Spleen (tissue), 7 donors: ENCODE results near the gene SLC46A1.

Experiments used
- POLR2A ChIP-seq, 3 donors: fragments of 450-650 bp; IDR thresholded peaks; one replicate each; pipeline ENCODE4 v1.5.1; 2017; ENCODE audit warnings: antibody characterized with exemption in 3 of 3, mild to moderate bottlenecking in 1 of 3
- TF ChIP-seq, protein P1 (sequence below), 11 experiments: fragments of 200-600 bp in 7 of 11; fragments of 450-650 bp in 4 of 11; sonication (generic) in 4 of 11; IDR thresholded peaks in 8 of 11; conservative IDR thresholded peaks in 3 of 11; 1 replicate in 7 of 11; 2 replicates in 4 of 11; pipeline versions ENCODE4 v1.4.0 to v1.8.0; 2016 to 2021; ENCODE audit warnings: antibody characterized with exemption in 11 of 11, inconsistent platforms in 4 of 11, mild to moderate bottlenecking in 1 of 11
- donor health status: DM: no; HTN: no; CAD: no; lungs with moderate emphysema.
- donor health status: DM: no; HTN: no; CAD: no.
- donor health status: DM: no; HTN: no; CAD: no.

DNA sequence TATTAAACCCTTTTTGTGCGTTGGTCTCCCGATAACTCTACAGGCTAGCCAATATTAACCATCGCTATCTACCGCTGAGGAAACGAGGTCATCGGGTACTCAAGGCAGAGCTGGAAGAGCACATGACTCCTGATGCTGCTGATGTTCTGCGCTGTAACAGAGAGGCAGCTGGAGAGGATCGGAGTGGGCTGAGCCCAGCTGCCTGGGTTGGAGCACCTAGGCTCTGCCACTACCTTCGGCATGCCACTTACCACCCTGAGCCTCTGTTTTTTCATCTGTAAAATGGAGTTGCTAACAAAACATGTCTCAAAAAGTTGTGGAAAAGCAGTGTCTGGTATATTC is 432 bp upstream of the SLC46A1 start:
- TF ChIP-seq, protein P1, sequence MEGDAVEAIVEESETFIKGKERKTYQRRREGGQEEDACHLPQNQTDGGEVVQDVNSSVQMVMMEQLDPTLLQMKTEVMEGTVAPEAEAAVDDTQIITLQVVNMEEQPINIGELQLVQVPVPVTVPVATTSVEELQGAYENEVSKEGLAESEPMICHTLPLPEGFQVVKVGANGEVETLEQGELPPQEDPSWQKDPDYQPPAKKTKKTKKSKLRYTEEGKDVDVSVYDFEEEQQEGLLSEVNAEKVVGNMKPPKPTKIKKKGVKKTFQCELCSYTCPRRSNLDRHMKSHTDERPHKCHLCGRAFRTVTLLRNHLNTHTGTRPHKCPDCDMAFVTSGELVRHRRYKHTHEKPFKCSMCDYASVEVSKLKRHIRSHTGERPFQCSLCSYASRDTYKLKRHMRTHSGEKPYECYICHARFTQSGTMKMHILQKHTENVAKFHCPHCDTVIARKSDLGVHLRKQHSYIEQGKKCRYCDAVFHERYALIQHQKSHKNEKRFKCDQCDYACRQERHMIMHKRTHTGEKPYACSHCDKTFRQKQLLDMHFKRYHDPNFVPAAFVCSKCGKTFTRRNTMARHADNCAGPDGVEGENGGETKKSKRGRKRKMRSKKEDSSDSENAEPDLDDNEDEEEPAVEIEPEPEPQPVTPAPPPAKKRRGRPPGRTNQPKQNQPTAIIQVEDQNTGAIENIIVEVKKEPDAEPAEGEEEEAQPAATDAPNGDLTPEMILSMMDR (IDR thresholded peaks at IDR 0.05 in 8 of 11, conservative IDR thresholded peaks at IDR 0.05 in 3 of 11) = no peak
- no peak for TF ChIP-seq POLR2A (IDR thresholded peaks at IDR 0.05)
